Ishikawa (cell line): ENCODE results near the gene ITFG1.

Experiments used
- CEBPB ChIP-seq: IDR thresholded peaks from 2 replicates; pipeline ENCODE4 v1.6.1; 2012
- CREB1 ChIP-seq: IDR thresholded peaks from 2 replicates; pipeline ENCODE4 v1.6.1; 2012; ENCODE audit warnings: low read depth
- EGR1 ChIP-seq: IDR thresholded peaks from 2 replicates; pipeline ENCODE4 v1.6.1; 2012
- EP300 ChIP-seq: IDR thresholded peaks from 2 replicates; pipeline ENCODE4 v1.6.1; 2012; ENCODE audit warnings: borderline replicate concordance
- FOXM1 ChIP-seq: IDR thresholded peaks from 2 replicates; pipeline ENCODE4 v1.6.1; 2012; ENCODE audit warnings: low read depth, borderline replicate concordance
- MAX ChIP-seq: IDR thresholded peaks from 2 replicates; pipeline ENCODE4 v1.6.1; 2012
- NFIC ChIP-seq: IDR thresholded peaks from 2 replicates; pipeline ENCODE4 v1.6.1; 2012
- RAD21 ChIP-seq: IDR thresholded peaks from 2 replicates; pipeline ENCODE4 v1.6.1; 2012; ENCODE audit warnings: low read depth
- REST ChIP-seq: IDR thresholded peaks from 2 replicates; pipeline ENCODE4 v1.6.1; 2012; ENCODE audit warnings: low read depth, mild to moderate bottlenecking
- TAF1 ChIP-seq: IDR thresholded peaks from 2 replicates; pipeline ENCODE4 v1.6.1; 2012; ENCODE audit warnings: low read depth, mild to moderate bottlenecking
- TCF12 ChIP-seq: IDR thresholded peaks from 2 replicates; pipeline ENCODE4 v1.6.1; 2012; ENCODE audit warnings: low read depth
- TEAD4 ChIP-seq: IDR thresholded peaks from 2 replicates; pipeline ENCODE4 v1.6.1; 2012
- USF1 ChIP-seq: IDR thresholded peaks from 2 replicates; pipeline ENCODE4 v1.6.1; 2012
- YY1 ChIP-seq: IDR thresholded peaks from 2 replicates; pipeline ENCODE4 v1.6.1; 2012; ENCODE audit warnings: low read depth
- ZBTB7A ChIP-seq: IDR thresholded peaks from 2 replicates; pipeline ENCODE4 v1.6.1; 2012; ENCODE audit warnings: low read depth

Gene ITFG1

GRCh38 chr16:47382362-47382761 lies 78.5 kb downstream of the ITFG1 start:
- no peak for TF ChIP-seq NFIC
- no peak for TF ChIP-seq CEBPB
- no peak for TF ChIP-seq EGR1
- no peak for TF ChIP-seq USF1
- TF ChIP-seq REST = no peak
- TF ChIP-seq RAD21 = no peak
- no peak for TF ChIP-seq FOXM1
- no peak for TF ChIP-seq MAX
- TF ChIP-seq TCF12 = no peak
- TF ChIP-seq EP300 = no peak
- no peak for TF ChIP-seq ZBTB7A
- no peak for TF ChIP-seq CREB1
- TF ChIP-seq YY1 = no peak
- TF ChIP-seq TAF1 = no peak
- no peak for TF ChIP-seq TEAD4

GRCh38 chr16:47377154-47377553 lies 83.7 kb downstream of the ITFG1 start:
- TF ChIP-seq TEAD4 (no peak), EGR1 (no peak), FOXM1 (no peak), TAF1 (no peak), ZBTB7A (no peak), CEBPB (no peak)

- TF ChIP-seq EGR1 (no peak), MAX (no peak), CEBPB (no peak), REST (no peak), RAD21 (no peak), FOXM1 (no peak), TAF1 (no peak), USF1 (no peak), CREB1 (no peak), ZBTB7A (no peak), TEAD4 (no peak), NFIC (no peak), EP300 (no peak), TCF12 (no peak), YY1 (no peak)
Observed at GRCh38 chr16:47375423-47375822, 85.4 kb downstream of the ITFG1 start.

GRCh38 chr16:47374629-47375028 lies 86.2 kb downstream of the ITFG1 start:
- TF ChIP-seq REST (no peak), TEAD4 (no peak), MAX (no peak), CEBPB (no peak), TCF12 (no peak), USF1 (no peak), TAF1 (no peak), NFIC (no peak), YY1 (no peak), CREB1 (no peak), ZBTB7A (no peak), RAD21 (no peak), EGR1 (no peak), FOXM1 (no peak), EP300 (no peak)
